MCF 10A (cell line): Measurements from ENCODE around the gene EPB41L3. TPM values are rescaled to one million over a fixed set of nuclear protein-coding genes. Genes with fewer than 3 reads are reported as not detected.

Source experiments
- BruUV-seq: library from RNA; stranded (reverse); fragments of 400-500 nt; replicated peaks from 2 replicates; lab custom pipeline; 2021; lab: Mats Ljungman, UMichigan
- CTCF ChIA-PET: fragments of 300-600 bp; sonication (Branson Sonifier 250); formaldehyde crosslinking; extraction: SDS; loops from one replicate; lab custom pipeline; 2021; ENCODE audit warnings: antibody characterized with exemption, inconsistent platforms; lab: Yijun Ruan, JAX
- POLR2A ChIA-PET: fragments of 300-600, 350-650 bp; sonication (Branson Sonifier 250); formaldehyde crosslinking; extraction: SDS; loops from one replicate; lab custom pipeline; 2020; ENCODE audit warnings: antibody characterized with exemption, inconsistent platforms; lab: Yijun Ruan, JAX
- DNase-seq: peaks from one replicate; pipeline ENCODE4 v3.0.0-alpha.2; 2018; ENCODE audit not compliant: unreplicated experiment
- H3K27ac Mint-ChIP-seq: one replicate; pipeline ENCODE4 v1.8.0; 2022; ENCODE audit warnings: mild to moderate bottlenecking, low read depth, mixed read lengths; ENCODE audit not compliant: unreplicated experiment
- H3K27me3 Mint-ChIP-seq: one replicate; pipeline ENCODE4 v1.8.0; 2022; ENCODE audit warnings: mixed read lengths; ENCODE audit not compliant: insufficient read depth, unreplicated experiment
- H3K36me3 Mint-ChIP-seq: one replicate; pipeline ENCODE4 v1.8.0; 2022; ENCODE audit warnings: mild to moderate bottlenecking, moderate library complexity, mixed read lengths; ENCODE audit not compliant: insufficient read depth, unreplicated experiment
- H3K4me1 Mint-ChIP-seq: one replicate; pipeline ENCODE4 v1.8.0; 2022; ENCODE audit warnings: mixed read lengths; ENCODE audit not compliant: insufficient read depth, unreplicated experiment
- H3K4me3 Mint-ChIP-seq: one replicate; pipeline ENCODE4 v1.8.0; 2022; ENCODE audit warnings: mild to moderate bottlenecking, moderate library complexity, mixed read lengths; ENCODE audit not compliant: unreplicated experiment
- H3K9me3 Mint-ChIP-seq: one replicate; pipeline ENCODE4 v1.8.0; 2022; ENCODE audit warnings: mixed read lengths; ENCODE audit not compliant: unreplicated experiment
- CTCF ChIP-seq: fragments of 200-600 bp; IDR thresholded peaks from one replicate; pipeline ENCODE4 v1.8.0; 2022; ENCODE audit warnings: antibody characterized with exemption, mild to moderate bottlenecking; ENCODE audit not compliant: unreplicated experiment
- intact Hi-C: fragments of 100-400 bp; cut with micrococcal nuclease; formaldehyde crosslinking; loops from 2 replicates; pipeline ENCODE4 v1.14.1; 2022
- total RNA-seq: library from RNA; stranded (reverse); gene quantifications from 2 replicates; pipeline ENCODE4 v1.2.3, GENCODE V29; 2022

EPB41L3 gene
- total RNA-seq, 1 experiment from 2014 or later: not detected

DNA sequence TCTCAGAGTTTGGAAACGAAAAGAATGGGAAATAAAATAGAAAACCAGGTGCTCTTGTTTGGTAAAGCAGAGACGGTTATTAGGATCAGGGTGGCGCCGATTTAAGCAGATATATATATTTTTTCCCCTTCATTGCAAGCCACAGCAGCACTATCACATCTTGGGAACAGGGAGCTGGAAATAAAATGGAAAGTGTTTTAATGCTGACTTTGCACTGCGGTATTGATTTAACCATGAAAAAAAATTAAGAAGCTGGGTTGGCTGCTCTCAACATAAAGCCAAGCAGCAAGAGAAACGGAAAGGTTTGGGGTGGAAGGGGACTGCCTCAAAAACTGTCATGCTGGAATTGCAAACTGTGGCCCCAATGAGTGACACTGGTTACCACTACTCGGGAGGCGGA is 145.5 kb downstream of the EPB41L3 start:
- intact Hi-C loops: no loop called here
- ChIA-PET CTCF (interaction anchor here (0.6 kb wide), 2 partner anchors 41 to 207 kb away, joined by 3 to 4 read pairs; no protein-coding TSS in a partner anchor), POLR2A (no interaction called here)
- TF ChIP-seq CTCF: no peak
- Mint-ChIP-seq H3K4me3 (no peak overlapping the region), H3K4me1 (no peaks in the 10 kb centered on the region), H3K9me3 (peaks cover 7% of the 10 kb centered on the region), H3K27me3 (peaks cover 70% of the 10 kb centered on the region), H3K27ac (no peak overlapping the region), H3K36me3 (no peaks in the 10 kb centered on the region)
- DNase-seq: no peak
- BruUV-seq: no TSS peak

- DNase-seq: no peak
- intact Hi-C loops: no loop called here
- TF ChIP-seq CTCF: no peak
- Mint-ChIP-seq H3K36me3 (no peaks in the 10 kb centered on the region), H3K4me3 (no peak overlapping the region), H3K9me3 (peaks cover 7% of the 10 kb centered on the region), H3K27ac (no peak overlapping the region), H3K27me3 (peaks cover 70% of the 10 kb centered on the region), H3K4me1 (no peaks in the 10 kb centered on the region)
- POLR2A ChIA-PET: no interaction called here
- no TSS peak for BruUV-seq
- CTCF ChIA-PET: interaction anchor here (1.2 kb wide), 1 partner anchor 1125 kb away, joined by 3 read pairs; no protein-coding TSS in a partner anchor
These were observed 146.7 kb downstream of the EPB41L3 start for GRCh38 chr18:5397102-5397501.

GRCh38 chr18:5395860-5396448 is 147.8 kb downstream of the EPB41L3 start:
- H3K27me3 Mint-ChIP-seq: peaks cover 66% of the 10 kb centered on the region
- peaks cover 7% of the 10 kb centered on the region for H3K9me3 Mint-ChIP-seq
- no peaks in the 10 kb centered on the region for H3K4me1 Mint-ChIP-seq
- ChIA-PET POLR2A (no interaction called here), CTCF (interaction anchor here (1.2 kb wide), 1 partner anchor 24 kb away, joined by 3 read pairs; no protein-coding TSS in a partner anchor)
- BruUV-seq: no TSS peak
- no peak overlapping the region for H3K27ac Mint-ChIP-seq
- TF ChIP-seq CTCF: no peak
- DNase-seq: no peak
- intact Hi-C loops: no loop called here
- no peak overlapping the region for H3K4me3 Mint-ChIP-seq
- no peaks in the 10 kb centered on the region for H3K36me3 Mint-ChIP-seq

DNA sequence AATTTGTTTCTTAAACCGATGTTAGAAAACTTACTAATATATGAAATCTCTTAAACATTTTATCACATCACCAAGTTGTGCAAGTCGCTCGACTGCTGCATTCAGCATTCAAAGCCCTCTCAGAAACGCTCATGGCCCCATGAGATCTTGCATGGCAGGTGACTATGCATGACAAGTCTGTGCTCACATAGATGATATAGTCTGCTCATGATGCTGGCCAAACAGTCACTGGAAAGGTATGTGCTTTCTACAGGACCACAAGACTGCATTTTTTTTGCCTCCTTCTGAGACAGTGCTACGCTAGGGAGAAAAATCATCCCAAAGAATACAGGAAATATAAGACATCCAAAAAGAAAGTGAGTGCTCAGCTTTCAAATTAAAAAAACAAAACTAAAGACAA is 150.0 kb downstream of the EPB41L3 start:
- intact Hi-C loops: no loop called here

More for the DNA sequence above, 150.0 kb downstream of the EPB41L3 start:
- Mint-ChIP-seq H3K27ac (no peak overlapping the region), H3K36me3 (no peaks in the 10 kb centered on the region), H3K27me3 (peaks cover 46% of the 10 kb centered on the region), H3K4me3 (no peak overlapping the region), H3K9me3 (peaks cover 7% of the 10 kb centered on the region), H3K4me1 (no peaks in the 10 kb centered on the region)
- no peak for DNase-seq
- no peak for TF ChIP-seq CTCF
- ChIA-PET POLR2A (no interaction called here), CTCF (no interaction called here)
- no TSS peak for BruUV-seq
